GM23338 (cell line): ENCODE data around the gene CELSR1.

Experiments used
- CREB1 ChIP-seq: fragments of 250-450 bp; sonication (Bioruptor Pico); IDR thresholded peaks from 2 replicates; pipeline ENCODE4 v1.5.0; 2020; ENCODE audit warnings: low read depth, mild to moderate bottlenecking, moderate library complexity
- EZH2 ChIP-seq: fragments of 200-600 bp; sonication (generic); IDR thresholded peaks from one replicate; pipeline ENCODE4 v1.8.0; 2017; ENCODE audit warnings: antibody characterized with exemption, mild to moderate bottlenecking, low read depth; ENCODE audit not compliant: unreplicated experiment
- EZH2phosphoT487 ChIP-seq: fragments of 200-600 bp; sonication (generic); IDR thresholded peaks from one replicate; pipeline ENCODE4 v1.8.1; 2018; ENCODE audit warnings: antibody characterized with exemption; ENCODE audit not compliant: unreplicated experiment
- JUNB ChIP-seq: IDR thresholded peaks from one replicate; pipeline ENCODE4 v1.6.1; 2016; ENCODE audit warnings: antibody characterized with exemption; ENCODE audit not compliant: unreplicated experiment
- NANOG ChIP-seq: IDR thresholded peaks from 2 replicates; pipeline ENCODE4 v1.6.1; 2016; ENCODE audit warnings: antibody characterized with exemption, borderline replicate concordance
- POLR2AphosphoS5 ChIP-seq: IDR thresholded peaks from 2 replicates; pipeline ENCODE4 v1.6.1; 2016; ENCODE audit warnings: antibody characterized with exemption, low read depth
- STAT1 ChIP-seq: IDR thresholded peaks from one replicate; pipeline ENCODE4 v1.6.1; 2016; ENCODE audit warnings: antibody characterized with exemption; ENCODE audit not compliant: unreplicated experiment
- ZNF114 ChIP-seq: fragments of 250-450 bp; sonication (Bioruptor Pico); IDR thresholded peaks from 2 replicates; pipeline ENCODE4 v1.5.0; 2020; ENCODE audit warnings: mild to moderate bottlenecking, moderate library complexity
- ZNF331 ChIP-seq: fragments of 250-450 bp; sonication (Bioruptor Pico); IDR thresholded peaks from 2 replicates; pipeline ENCODE4 v1.5.0; 2020; ENCODE audit warnings: low read depth, mild to moderate bottlenecking, moderate library complexity
- TF ChIP-seq, protein P1 (sequence below): IDR thresholded peaks from one replicate; pipeline ENCODE4 v1.6.1; 2018; ENCODE audit warnings: antibody characterized with exemption; ENCODE audit not compliant: unreplicated experiment
- TF ChIP-seq, protein P2 (sequence below): fragments of 250-450 bp; sonication (Bioruptor Pico); IDR thresholded peaks from 2 replicates; pipeline ENCODE4 v1.5.0; 2020; ENCODE audit warnings: mild to moderate bottlenecking, moderate library complexity
- TF ChIP-seq, protein P3 (sequence below), 2 experiments: fragments of 200-600 bp in 1 of 2; sonication (generic) in 1 of 2; conservative IDR thresholded peaks; 2 replicates each; pipeline versions ENCODE4 v1.5.1 to v1.6.1; 2016 to 2017; ENCODE audit warnings: antibody characterized with exemption in 2 of 2, low read depth in 2 of 2, mild to moderate bottlenecking in 2 of 2, moderate library complexity in 1 of 2
- TF ChIP-seq, protein P4 (sequence below): IDR thresholded peaks from 2 replicates; pipeline ENCODE4 v1.6.1; 2016; ENCODE audit warnings: antibody characterized with exemption

DNA sequence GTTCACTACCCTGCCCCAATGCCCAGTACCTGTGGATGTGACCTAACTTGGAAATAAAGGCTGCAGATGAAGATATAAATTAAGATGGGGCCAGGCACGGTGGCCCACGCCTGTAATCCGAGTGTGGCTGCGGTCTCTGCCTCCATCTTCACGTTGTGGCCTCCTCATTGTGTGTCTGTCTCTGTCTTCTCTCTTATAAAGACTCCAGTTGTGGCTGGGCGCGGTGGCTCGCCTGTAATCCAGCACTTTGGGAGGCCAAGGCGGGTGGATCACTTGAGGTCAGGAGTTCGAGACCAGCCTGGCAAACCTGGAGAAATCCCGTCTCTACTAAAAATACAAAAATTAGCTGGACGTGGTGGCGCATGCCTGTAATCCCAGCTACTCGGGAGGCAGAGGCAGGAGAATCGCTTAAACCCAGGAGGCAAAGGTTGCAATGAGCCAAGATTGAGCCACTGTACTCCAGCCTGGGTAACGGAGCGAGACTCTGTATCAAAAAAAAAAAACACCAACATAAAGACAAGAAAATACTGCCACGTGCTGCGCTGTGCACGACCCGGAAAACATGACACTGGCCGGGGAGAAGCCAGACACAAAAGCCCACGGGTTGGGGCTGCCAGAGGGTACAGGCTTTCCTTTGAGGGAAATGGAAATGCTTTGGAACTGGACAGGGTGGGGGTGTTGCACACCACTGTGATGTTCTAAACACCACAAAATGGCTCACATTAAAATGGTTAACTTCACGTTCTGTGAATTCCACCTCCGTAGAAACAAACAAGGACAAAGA lies 18.7 kb downstream of the CELSR1 start:
- TF ChIP-seq, protein P1, sequence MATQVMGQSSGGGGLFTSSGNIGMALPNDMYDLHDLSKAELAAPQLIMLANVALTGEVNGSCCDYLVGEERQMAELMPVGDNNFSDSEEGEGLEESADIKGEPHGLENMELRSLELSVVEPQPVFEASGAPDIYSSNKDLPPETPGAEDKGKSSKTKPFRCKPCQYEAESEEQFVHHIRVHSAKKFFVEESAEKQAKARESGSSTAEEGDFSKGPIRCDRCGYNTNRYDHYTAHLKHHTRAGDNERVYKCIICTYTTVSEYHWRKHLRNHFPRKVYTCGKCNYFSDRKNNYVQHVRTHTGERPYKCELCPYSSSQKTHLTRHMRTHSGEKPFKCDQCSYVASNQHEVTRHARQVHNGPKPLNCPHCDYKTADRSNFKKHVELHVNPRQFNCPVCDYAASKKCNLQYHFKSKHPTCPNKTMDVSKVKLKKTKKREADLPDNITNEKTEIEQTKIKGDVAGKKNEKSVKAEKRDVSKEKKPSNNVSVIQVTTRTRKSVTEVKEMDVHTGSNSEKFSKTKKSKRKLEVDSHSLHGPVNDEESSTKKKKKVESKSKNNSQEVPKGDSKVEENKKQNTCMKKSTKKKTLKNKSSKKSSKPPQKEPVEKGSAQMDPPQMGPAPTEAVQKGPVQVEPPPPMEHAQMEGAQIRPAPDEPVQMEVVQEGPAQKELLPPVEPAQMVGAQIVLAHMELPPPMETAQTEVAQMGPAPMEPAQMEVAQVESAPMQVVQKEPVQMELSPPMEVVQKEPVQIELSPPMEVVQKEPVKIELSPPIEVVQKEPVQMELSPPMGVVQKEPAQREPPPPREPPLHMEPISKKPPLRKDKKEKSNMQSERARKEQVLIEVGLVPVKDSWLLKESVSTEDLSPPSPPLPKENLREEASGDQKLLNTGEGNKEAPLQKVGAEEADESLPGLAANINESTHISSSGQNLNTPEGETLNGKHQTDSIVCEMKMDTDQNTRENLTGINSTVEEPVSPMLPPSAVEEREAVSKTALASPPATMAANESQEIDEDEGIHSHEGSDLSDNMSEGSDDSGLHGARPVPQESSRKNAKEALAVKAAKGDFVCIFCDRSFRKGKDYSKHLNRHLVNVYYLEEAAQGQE = no peak
- TF ChIP-seq POLR2AphosphoS5 (no peak), EZH2 (no peak), CREB1 (CRISPR knock-in tag) (no peak), ZNF114 (CRISPR knock-in tag) (no peak), JUNB (no peak), EZH2phosphoT487 (no peak), NANOG (no peak), STAT1 (no peak), ZNF331 (CRISPR knock-in tag) (no peak)
- TF ChIP-seq, protein P2, sequence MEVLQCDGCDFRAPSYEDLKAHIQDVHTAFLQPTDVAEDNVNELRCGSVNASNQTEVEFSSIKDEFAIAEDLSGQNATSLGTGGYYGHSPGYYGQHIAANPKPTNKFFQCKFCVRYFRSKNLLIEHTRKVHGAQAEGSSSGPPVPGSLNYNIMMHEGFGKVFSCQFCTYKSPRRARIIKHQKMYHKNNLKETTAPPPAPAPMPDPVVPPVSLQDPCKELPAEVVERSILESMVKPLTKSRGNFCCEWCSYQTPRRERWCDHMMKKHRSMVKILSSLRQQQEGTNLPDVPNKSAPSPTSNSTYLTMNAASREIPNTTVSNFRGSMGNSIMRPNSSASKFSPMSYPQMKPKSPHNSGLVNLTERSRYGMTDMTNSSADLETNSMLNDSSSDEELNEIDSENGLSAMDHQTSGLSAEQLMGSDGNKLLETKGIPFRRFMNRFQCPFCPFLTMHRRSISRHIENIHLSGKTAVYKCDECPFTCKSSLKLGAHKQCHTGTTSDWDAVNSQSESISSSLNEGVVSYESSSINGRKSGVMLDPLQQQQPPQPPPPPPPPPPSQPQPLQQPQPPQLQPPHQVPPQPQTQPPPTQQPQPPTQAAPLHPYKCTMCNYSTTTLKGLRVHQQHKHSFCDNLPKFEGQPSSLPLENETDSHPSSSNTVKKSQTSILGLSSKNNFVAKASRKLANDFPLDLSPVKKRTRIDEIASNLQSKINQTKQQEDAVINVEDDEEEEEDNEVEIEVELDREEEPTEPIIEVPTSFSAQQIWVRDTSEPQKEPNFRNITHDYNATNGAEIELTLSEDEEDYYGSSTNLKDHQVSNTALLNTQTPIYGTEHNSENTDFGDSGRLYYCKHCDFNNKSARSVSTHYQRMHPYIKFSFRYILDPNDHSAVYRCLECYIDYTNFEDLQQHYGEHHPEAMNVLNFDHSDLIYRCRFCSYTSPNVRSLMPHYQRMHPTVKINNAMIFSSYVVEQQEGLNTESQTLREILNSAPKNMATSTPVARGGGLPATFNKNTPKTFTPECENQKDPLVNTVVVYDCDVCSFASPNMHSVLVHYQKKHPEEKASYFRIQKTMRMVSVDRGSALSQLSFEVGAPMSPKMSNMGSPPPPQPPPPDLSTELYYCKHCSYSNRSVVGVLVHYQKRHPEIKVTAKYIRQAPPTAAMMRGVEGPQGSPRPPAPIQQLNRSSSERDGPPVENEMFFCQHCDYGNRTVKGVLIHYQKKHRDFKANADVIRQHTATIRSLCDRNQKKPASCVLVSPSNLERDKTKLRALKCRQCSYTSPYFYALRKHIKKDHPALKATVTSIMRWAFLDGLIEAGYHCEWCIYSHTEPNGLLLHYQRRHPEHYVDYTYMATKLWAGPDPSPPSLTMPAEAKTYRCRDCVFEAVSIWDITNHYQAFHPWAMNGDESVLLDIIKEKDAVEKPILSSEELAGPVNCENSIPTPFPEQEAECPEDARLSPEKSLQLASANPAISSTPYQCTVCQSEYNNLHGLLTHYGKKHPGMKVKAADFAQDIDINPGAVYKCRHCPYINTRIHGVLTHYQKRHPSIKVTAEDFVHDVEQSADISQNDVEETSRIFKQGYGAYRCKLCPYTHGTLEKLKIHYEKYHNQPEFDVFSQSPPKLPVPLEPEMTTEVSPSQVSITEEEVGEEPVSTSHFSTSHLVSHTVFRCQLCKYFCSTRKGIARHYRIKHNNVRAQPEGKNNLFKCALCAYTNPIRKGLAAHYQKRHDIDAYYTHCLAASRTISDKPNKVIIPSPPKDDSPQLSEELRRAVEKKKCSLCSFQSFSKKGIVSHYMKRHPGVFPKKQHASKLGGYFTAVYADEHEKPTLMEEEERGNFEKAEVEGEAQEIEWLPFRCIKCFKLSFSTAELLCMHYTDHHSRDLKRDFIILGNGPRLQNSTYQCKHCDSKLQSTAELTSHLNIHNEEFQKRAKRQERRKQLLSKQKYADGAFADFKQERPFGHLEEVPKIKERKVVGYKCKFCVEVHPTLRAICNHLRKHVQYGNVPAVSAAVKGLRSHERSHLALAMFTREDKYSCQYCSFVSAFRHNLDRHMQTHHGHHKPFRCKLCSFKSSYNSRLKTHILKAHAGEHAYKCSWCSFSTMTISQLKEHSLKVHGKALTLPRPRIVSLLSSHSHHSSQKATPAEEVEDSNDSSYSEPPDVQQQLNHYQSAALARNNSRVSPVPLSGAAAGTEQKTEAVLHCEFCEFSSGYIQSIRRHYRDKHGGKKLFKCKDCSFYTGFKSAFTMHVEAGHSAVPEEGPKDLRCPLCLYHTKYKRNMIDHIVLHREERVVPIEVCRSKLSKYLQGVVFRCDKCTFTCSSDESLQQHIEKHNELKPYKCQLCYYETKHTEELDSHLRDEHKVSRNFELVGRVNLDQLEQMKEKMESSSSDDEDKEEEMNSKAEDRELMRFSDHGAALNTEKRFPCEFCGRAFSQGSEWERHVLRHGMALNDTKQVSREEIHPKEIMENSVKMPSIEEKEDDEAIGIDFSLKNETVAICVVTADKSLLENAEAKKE (CRISPR knock-in tag) = no peak
- TF ChIP-seq, protein P3, sequence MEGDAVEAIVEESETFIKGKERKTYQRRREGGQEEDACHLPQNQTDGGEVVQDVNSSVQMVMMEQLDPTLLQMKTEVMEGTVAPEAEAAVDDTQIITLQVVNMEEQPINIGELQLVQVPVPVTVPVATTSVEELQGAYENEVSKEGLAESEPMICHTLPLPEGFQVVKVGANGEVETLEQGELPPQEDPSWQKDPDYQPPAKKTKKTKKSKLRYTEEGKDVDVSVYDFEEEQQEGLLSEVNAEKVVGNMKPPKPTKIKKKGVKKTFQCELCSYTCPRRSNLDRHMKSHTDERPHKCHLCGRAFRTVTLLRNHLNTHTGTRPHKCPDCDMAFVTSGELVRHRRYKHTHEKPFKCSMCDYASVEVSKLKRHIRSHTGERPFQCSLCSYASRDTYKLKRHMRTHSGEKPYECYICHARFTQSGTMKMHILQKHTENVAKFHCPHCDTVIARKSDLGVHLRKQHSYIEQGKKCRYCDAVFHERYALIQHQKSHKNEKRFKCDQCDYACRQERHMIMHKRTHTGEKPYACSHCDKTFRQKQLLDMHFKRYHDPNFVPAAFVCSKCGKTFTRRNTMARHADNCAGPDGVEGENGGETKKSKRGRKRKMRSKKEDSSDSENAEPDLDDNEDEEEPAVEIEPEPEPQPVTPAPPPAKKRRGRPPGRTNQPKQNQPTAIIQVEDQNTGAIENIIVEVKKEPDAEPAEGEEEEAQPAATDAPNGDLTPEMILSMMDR (conservative IDR thresholded peaks at IDR 0.05; ENCODE audit: low read depth in 2 of 2) = no peak
- TF ChIP-seq, protein P4, sequence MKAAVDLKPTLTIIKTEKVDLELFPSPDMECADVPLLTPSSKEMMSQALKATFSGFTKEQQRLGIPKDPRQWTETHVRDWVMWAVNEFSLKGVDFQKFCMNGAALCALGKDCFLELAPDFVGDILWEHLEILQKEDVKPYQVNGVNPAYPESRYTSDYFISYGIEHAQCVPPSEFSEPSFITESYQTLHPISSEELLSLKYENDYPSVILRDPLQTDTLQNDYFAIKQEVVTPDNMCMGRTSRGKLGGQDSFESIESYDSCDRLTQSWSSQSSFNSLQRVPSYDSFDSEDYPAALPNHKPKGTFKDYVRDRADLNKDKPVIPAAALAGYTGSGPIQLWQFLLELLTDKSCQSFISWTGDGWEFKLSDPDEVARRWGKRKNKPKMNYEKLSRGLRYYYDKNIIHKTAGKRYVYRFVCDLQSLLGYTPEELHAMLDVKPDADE = no peak
